GM21576 (cell line): ENCODE data around the gene PEX5L.
"Not testable (repeated sequence)": the region's sequence is repeated elsewhere in the genome, so short reads cannot be mapped to it uniquely, and the experiment has no call there.

ENCODE experiments used
- ATAC-seq: cut with Tn5 transposase; IDR thresholded peaks from one replicate; pipeline ENCODE4 v1.9.1; 2021; ENCODE audit warnings: mild to moderate bottlenecking, moderate library complexity; ENCODE audit not compliant: unreplicated experiment

Gene PEX5L

GRCh38 chr3:179794355-179794754 is 242.4 kb downstream of the PEX5L start:
- no peak for ATAC-seq

- no peak for ATAC-seq
Observed at GRCh38 chr3:179791793-179792192, 244.9 kb downstream of the PEX5L start.

GRCh38 chr3:179788996-179789395 is 247.7 kb downstream of the PEX5L start:
- no peak for ATAC-seq

GRCh38 chr3:179782841-179783240 is 253.9 kb downstream of the PEX5L start:
- ATAC-seq, result not testable (repeated sequence)

GRCh38 chr3:179775416-179776122 is 261.2 kb downstream of the PEX5L start:
- ATAC-seq, result no peak

- no peak for ATAC-seq
Observed at GRCh38 chr3:179772297-179772696, 264.4 kb downstream of the PEX5L start.

- no peak for ATAC-seq
Observed at GRCh38 chr3:179771797-179772196, 264.9 kb downstream of the PEX5L start.

- ATAC-seq, result no peak
Observed at GRCh38 chr3:179769411-179770247, 267.1 kb downstream of the PEX5L start.

- ATAC-seq, result no peak
Observed at GRCh38 chr3:179768080-179768479, 268.7 kb downstream of the PEX5L start.

GRCh38 chr3:179766416-179767133 is 270.2 kb downstream of the PEX5L start:
- no peak for ATAC-seq

- ATAC-seq, result no peak
Observed at GRCh38 chr3:179765396-179765795, 271.3 kb downstream of the PEX5L start.

GRCh38 chr3:179760944-179761343 is 275.8 kb downstream of the PEX5L start:
- ATAC-seq, result no peak

- ATAC-seq, result no peak
Observed at GRCh38 chr3:179750720-179751328, 285.9 kb downstream of the PEX5L start.

GRCh38 chr3:179745716-179746115 is 291.0 kb downstream of the PEX5L start:
- no peak for ATAC-seq

- ATAC-seq, result no peak
Observed at GRCh38 chr3:179745079-179745478, 291.7 kb downstream of the PEX5L start.
